HG02884 (cell line): Measurements from ENCODE around the gene PRKCZ.
"Not testable (repeated sequence)": the region's sequence is repeated elsewhere in the genome, so short reads cannot be mapped to it uniquely, and the experiment has no call there.

Source experiments
- ATAC-seq: cut with Tn5 transposase; IDR thresholded peaks from one replicate; pipeline ENCODE4 v1.9.1; 2021; ENCODE audit warnings: mild to moderate bottlenecking, moderate library complexity; ENCODE audit not compliant: unreplicated experiment

PRKCZ gene

GRCh38 chr1:2130156-2130555, 79.9 kb downstream of the PRKCZ start:
- ATAC-seq: no peak

GRCh38 chr1:2130871-2131289, 80.7 kb downstream of the PRKCZ start:
- no peak for ATAC-seq

GRCh38 chr1:2132222-2133038, 82.2 kb downstream of the PRKCZ start:
- no peak for ATAC-seq

- ATAC-seq: peak; percentile 74
These were observed 83.0 kb downstream of the PRKCZ start for GRCh38 chr1:2133039-2133878.

- ATAC-seq: no peak
These were observed 83.6 kb downstream of the PRKCZ start for GRCh38 chr1:2133879-2134215.

- ATAC-seq: no peak
These were observed 84.0 kb downstream of the PRKCZ start for GRCh38 chr1:2134266-2134620.

- ATAC-seq: no peak
These were observed 84.6 kb downstream of the PRKCZ start for GRCh38 chr1:2134621-2135307.

- no peak for ATAC-seq
These were observed 85.2 kb downstream of the PRKCZ start for GRCh38 chr1:2135441-2135841.

GRCh38 chr1:2135941-2136340, 85.7 kb downstream of the PRKCZ start:
- no peak for ATAC-seq

- ATAC-seq: no peak
These were observed 86.4 kb downstream of the PRKCZ start for GRCh38 chr1:2136386-2137235.

GRCh38 chr1:2137257-2138121, 87.3 kb downstream of the PRKCZ start:
- no peak for ATAC-seq

- not testable (repeated sequence) for ATAC-seq
These were observed 88.9 kb downstream of the PRKCZ start for GRCh38 chr1:2139156-2139555.

- no peak for ATAC-seq
These were observed 90.8 kb downstream of the PRKCZ start for GRCh38 chr1:2141025-2141424.

GRCh38 chr1:2143814-2144500, 93.7 kb downstream of the PRKCZ start:
- ATAC-seq: no peak

GRCh38 chr1:2144501-2145090, 94.4 kb downstream of the PRKCZ start:
- ATAC-seq: no peak

GRCh38 chr1:2145946-2146835, 96.0 kb downstream of the PRKCZ start:
- ATAC-seq: no peak

- ATAC-seq: no peak
These were observed 96.8 kb downstream of the PRKCZ start for GRCh38 chr1:2146836-2147517.
